Memory B cell (primary cell): Measurements from ENCODE around the gene HOXA7.

Experiments used
- ATAC-seq: fragments of 150-1000 bp; cut with Tn5 transposase; 2 replicates; pipeline ENCODE4 v1.10.0; 2021; ENCODE audit warnings: low read depth, mild to moderate bottlenecking, moderate library complexity
- DNase-seq, 2 donors: peaks; one replicate each; pipeline ENCODE4 v3.0.0; 2022; ENCODE audit warnings: low spot score in 2 of 2
- H3K27ac Mint-ChIP-seq: one replicate; pipeline ENCODE4 v1.8.0; 2022; ENCODE audit warnings: mild to moderate bottlenecking, moderate library complexity, mixed read lengths
- H3K27me3 Mint-ChIP-seq: one replicate; pipeline ENCODE4 v1.8.0; 2022; ENCODE audit warnings: mixed read lengths
- H3K36me3 Mint-ChIP-seq: one replicate; pipeline ENCODE4 v1.8.0; 2022; ENCODE audit warnings: mild to moderate bottlenecking, mixed read lengths
- H3K4me1 Mint-ChIP-seq: one replicate; pipeline ENCODE4 v1.8.0; 2022; ENCODE audit warnings: mixed read lengths
- H3K4me3 Mint-ChIP-seq: one replicate; pipeline ENCODE4 v1.8.0; 2022; ENCODE audit warnings: mild to moderate bottlenecking, moderate library complexity, mixed read lengths
- H3K9me3 Mint-ChIP-seq: one replicate; pipeline ENCODE4 v1.8.0; 2022; ENCODE audit warnings: mixed read lengths

The HOXA7 gene

DNA sequence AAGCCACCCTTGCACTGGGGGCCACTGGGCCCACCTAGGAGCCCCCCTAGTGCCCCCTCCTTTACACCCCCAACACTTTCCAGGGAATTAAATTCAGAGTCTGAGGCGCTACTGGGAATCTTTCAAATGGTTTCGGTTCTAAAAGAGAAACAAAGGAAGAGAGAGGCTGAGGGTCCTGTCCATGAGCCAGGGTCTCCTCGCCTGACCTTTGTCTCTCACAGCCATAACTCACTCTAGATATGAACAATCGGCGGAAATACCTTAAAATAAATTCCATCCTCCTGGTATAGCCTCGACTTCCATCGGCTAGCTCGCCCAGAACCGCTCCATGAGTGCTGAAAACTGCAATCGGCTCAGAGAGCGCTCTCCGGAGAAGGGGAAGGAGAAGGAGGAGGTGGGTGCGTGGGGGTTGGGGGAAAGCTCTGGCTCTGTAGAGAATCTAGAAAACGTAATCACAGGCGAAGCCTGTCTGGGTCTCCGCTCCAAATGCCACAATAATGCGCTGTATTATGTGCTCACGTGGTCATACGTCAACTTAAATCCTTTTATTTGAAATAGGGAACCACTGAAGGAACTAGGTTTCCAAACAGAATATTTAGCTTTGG, 38.5 kb downstream of the HOXA7 start:
- Mint-ChIP-seq H3K27ac (no peak overlapping the region), H3K36me3 (no peaks in the 10 kb centered on the region), H3K4me1 (no peaks in the 10 kb centered on the region), H3K4me3 (no peak overlapping the region), H3K9me3 (no peaks in the 10 kb centered on the region), H3K27me3 (peaks cover 2% of the 10 kb centered on the region)
- DNase-seq (no peak), ATAC-seq (no peak)

DNA sequence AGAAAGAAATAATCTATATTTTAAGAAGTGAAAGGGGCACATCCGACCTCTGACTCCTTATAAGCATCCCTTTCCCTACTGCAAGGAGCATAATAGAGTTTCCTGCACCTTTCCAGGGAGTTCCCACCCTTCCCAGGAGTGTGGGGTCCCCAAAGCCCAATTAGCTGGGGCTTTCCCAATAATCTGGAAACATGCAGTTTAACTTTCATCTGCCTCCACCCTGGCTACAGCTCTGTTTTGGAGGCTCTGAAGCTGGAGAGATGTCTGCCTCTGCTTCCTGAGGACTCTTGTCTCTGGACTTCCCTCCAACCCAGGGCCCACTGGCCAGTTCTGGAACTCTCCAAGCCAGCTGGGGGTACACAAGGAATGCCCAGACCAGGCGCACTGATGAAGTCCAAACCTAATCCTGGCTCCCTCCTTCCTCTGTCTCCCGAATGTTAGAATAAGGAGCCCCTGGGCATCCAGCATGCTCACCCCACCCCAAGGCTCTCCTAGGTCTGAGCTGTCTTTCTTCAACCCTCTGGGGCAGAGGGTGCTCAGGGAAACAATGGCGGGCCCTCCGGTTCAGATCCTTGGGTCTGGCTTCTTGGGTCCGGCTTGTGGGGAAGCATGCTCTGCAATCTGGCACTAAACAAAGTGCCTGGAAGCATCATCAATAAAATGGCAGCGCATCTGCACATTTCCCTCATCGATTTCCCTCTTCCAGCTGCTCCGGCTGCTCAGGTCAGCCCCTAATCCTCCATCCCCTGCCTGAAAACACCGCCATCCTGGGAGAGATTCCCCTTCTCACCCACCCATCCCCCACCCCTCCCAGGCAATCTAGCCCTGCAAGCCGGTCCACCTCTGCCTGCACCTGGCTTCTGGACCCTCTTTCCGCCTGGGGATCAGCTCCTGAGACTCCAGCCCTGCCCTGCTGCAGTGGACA, 39.3 kb downstream of the HOXA7 start:
- no peak overlapping the region for H3K27ac Mint-ChIP-seq
- no peaks in the 10 kb centered on the region for H3K36me3 Mint-ChIP-seq
- no peak overlapping the region for H3K4me3 Mint-ChIP-seq
- H3K4me1 Mint-ChIP-seq = no peaks in the 10 kb centered on the region
- no peaks in the 10 kb centered on the region for H3K9me3 Mint-ChIP-seq
- no peak for DNase-seq
- ATAC-seq = no peak
- peaks cover 2% of the 10 kb centered on the region for H3K27me3 Mint-ChIP-seq

GRCh38 chr7:27116031-27116961, 40.2 kb downstream of the HOXA7 start:
- H3K36me3 Mint-ChIP-seq = no peaks in the 10 kb centered on the region
- no peak overlapping the region for H3K27ac Mint-ChIP-seq
- no peak for ATAC-seq
- H3K4me1 Mint-ChIP-seq = no peaks in the 10 kb centered on the region
- H3K9me3 Mint-ChIP-seq = no peaks in the 10 kb centered on the region
- DNase-seq = no peak
- no peak overlapping the region for H3K4me3 Mint-ChIP-seq
- H3K27me3 Mint-ChIP-seq = peaks cover 2% of the 10 kb centered on the region

- H3K27me3 Mint-ChIP-seq = peaks cover 2% of the 10 kb centered on the region
- H3K4me1 Mint-ChIP-seq = no peaks in the 10 kb centered on the region
- ATAC-seq (no peak), DNase-seq (no peak)
- no peak overlapping the region for H3K4me3 Mint-ChIP-seq
- no peaks in the 10 kb centered on the region for H3K36me3 Mint-ChIP-seq
- no peaks in the 10 kb centered on the region for H3K9me3 Mint-ChIP-seq
- H3K27ac Mint-ChIP-seq = no peak overlapping the region
These were observed 41.1 kb downstream of the HOXA7 start for GRCh38 chr7:27115221-27116026.

GRCh38 chr7:27114881-27115220, 41.6 kb downstream of the HOXA7 start:
- peaks cover 2% of the 10 kb centered on the region for H3K27me3 Mint-ChIP-seq
- no peaks in the 10 kb centered on the region for H3K9me3 Mint-ChIP-seq
- ATAC-seq (no peak), DNase-seq (no peak)
- no peaks in the 10 kb centered on the region for H3K36me3 Mint-ChIP-seq
- no peak overlapping the region for H3K27ac Mint-ChIP-seq
- H3K4me3 Mint-ChIP-seq = no peak overlapping the region
- H3K4me1 Mint-ChIP-seq = no peaks in the 10 kb centered on the region

GRCh38 chr7:27113991-27114769, 42.3 kb downstream of the HOXA7 start:
- DNase-seq (no peak), ATAC-seq (no peak)
- Mint-ChIP-seq H3K27ac (no peak overlapping the region), H3K36me3 (no peaks in the 10 kb centered on the region), H3K4me1 (no peaks in the 10 kb centered on the region), H3K27me3 (peaks cover 2% of the 10 kb centered on the region), H3K9me3 (no peaks in the 10 kb centered on the region), H3K4me3 (no peak overlapping the region)

- no peak overlapping the region for H3K4me3 Mint-ChIP-seq
- no peak overlapping the region for H3K27ac Mint-ChIP-seq
- no peaks in the 10 kb centered on the region for H3K9me3 Mint-ChIP-seq
- DNase-seq = no peak
- no peaks in the 10 kb centered on the region for H3K36me3 Mint-ChIP-seq
- H3K27me3 Mint-ChIP-seq = peaks cover 2% of the 10 kb centered on the region
- ATAC-seq = no peak
- H3K4me1 Mint-ChIP-seq = no peaks in the 10 kb centered on the region
These were observed 43.2 kb downstream of the HOXA7 start for GRCh38 chr7:27112955-27113949.

GRCh38 chr7:27112361-27112760, 44.1 kb downstream of the HOXA7 start:
- Mint-ChIP-seq H3K27me3 (peaks cover 4% of the 10 kb centered on the region), H3K4me3 (no peak overlapping the region), H3K36me3 (peaks cover 2% of the 10 kb centered on the region), H3K9me3 (peaks cover 2% of the 10 kb centered on the region), H3K4me1 (no peaks in the 10 kb centered on the region), H3K27ac (no peak overlapping the region)
- DNase-seq (no peak), ATAC-seq (no peak)

DNA sequence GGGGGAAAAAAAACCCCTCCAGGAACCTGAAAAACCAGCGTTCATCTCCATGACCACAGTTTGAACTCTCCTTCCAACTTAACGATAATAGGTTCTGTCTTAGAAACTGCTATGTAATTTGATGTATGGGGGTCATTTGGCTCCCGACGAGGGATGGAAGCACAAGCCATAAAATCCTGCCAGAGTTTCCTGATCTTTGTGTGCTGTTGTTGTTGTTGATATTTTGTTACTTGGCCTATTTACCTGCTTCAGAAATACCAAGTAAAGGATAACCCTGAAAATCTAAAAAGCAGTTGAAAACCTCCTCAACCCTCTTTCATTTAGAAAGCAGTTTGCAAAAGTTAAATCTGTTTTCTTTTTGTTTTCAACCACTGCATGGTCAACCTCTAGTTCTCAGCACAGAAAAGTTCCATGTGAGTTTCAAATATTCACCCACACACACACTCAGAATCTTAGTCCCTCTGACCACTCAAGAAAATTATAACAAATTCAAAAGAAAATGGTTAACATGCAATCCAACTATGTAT, 44.7 kb downstream of the HOXA7 start:
- no peak for DNase-seq
- Mint-ChIP-seq H3K27me3 (peaks cover 4% of the 10 kb centered on the region), H3K4me1 (no peaks in the 10 kb centered on the region)

GRCh38 chr7:27111042-27111750, 45.3 kb downstream of the HOXA7 start:
- no peak for DNase-seq
- Mint-ChIP-seq H3K4me1 (no peaks in the 10 kb centered on the region), H3K4me3 (no peak overlapping the region), H3K36me3 (peaks cover 2% of the 10 kb centered on the region), H3K27ac (no peak overlapping the region), H3K9me3 (peaks cover 2% of the 10 kb centered on the region), H3K27me3 (peaks cover 4% of the 10 kb centered on the region)
- no peak for ATAC-seq

More for the DNA sequence above, 44.7 kb downstream of the HOXA7 start:
- Mint-ChIP-seq H3K4me3 (no peak overlapping the region), H3K36me3 (peaks cover 2% of the 10 kb centered on the region), H3K27ac (no peak overlapping the region), H3K9me3 (peaks cover 2% of the 10 kb centered on the region)
- ATAC-seq = no peak

GRCh38 chr7:27110186-27111031, 46.1 kb downstream of the HOXA7 start:
- H3K4me1 Mint-ChIP-seq = no peaks in the 10 kb centered on the region
- peaks cover 2% of the 10 kb centered on the region for H3K9me3 Mint-ChIP-seq
- ATAC-seq (no peak), DNase-seq (no peak)
- H3K36me3 Mint-ChIP-seq = peaks cover 2% of the 10 kb centered on the region
- no peak overlapping the region for H3K27ac Mint-ChIP-seq
- peaks cover 4% of the 10 kb centered on the region for H3K27me3 Mint-ChIP-seq
- no peak overlapping the region for H3K4me3 Mint-ChIP-seq
